ENCODE results near the gene CENPA.

GRCh38 chr2:26778098-26778497 lies 7.8 kb upstream of the CENPA start:
- TF ChIP-seq CTCF (IDR thresholded peaks at IDR 0.05; ENCODE audit: low read depth, low read length) (no peak), MAX (IDR thresholded peaks at IDR 0.05; ENCODE audit: low read depth, low read length) (no peak), POLR2A (IDR thresholded peaks at IDR 0.05; ENCODE audit: extremely low read depth, insufficient read length) (no peak), MYC (IDR thresholded peaks at IDR 0.05; ENCODE audit: low read depth, low read length) (no peak)

All from NB4 (cell line).